Sigmoid colon (tissue), 4 donors: ENCODE measurements around the gene MARK3.

ENCODE experiments used
- CTCF ChIP-seq, 4 experiments: fragments of 450-650 bp in 3 of 4; fragments of 200-600 bp in 1 of 4; IDR thresholded peaks; one replicate each; pipeline ENCODE4 v1.5.1; 2016 to 2019; ENCODE audit warnings: antibody characterized with exemption in 4 of 4, mild to moderate bottlenecking in 3 of 4, moderate library complexity in 2 of 4
- POLR2AphosphoS5 ChIP-seq, 4 donors: sonication (generic); formaldehyde crosslinking; IDR thresholded peaks; one replicate each; pipeline ENCODE4 v1.6.1; 2017; ENCODE audit warnings: antibody characterized with exemption in 4 of 4

- TF ChIP-seq CTCF (IDR thresholded peaks at IDR 0.05): no peak
- TF ChIP-seq POLR2AphosphoS5 (IDR thresholded peaks at IDR 0.05): no peak
Observed at GRCh38 chr14:103540821-103541708, 155.8 kb downstream of the MARK3 start.
